Lung (tissue), 16 donors: ENCODE measurements around the gene COL1A1. TPM values are rescaled to one million over a fixed set of nuclear protein-coding genes. Genes with fewer than 3 reads are reported as not detected.

Experiments
- ATAC-seq: fragments of 200-7000 bp; cut with Tn5 transposase; one replicate; pipeline ENCODE4 v1.9.1; 2020; ENCODE audit warnings: moderate number of reproducible peaks; ENCODE audit not compliant: insufficient read depth, low FRiP score
- DNase-seq, 3 donors: peaks; one replicate each; pipeline ENCODE4 v3.0.0-alpha.2; 2013 to 2017
- H3K27ac ChIP-seq, 2 donors: one replicate each; pipeline ENCODE4 v1.5.1; 2013; ENCODE audit warnings: mild to moderate bottlenecking in 2 of 2, moderate library complexity in 2 of 2, control low read depth in 1 of 2, inconsistent platforms in 1 of 2, low read depth in 1 of 2, low read length in 1 of 2
- H3K27me3 ChIP-seq, 3 donors: one replicate each; pipeline ENCODE4 v1.5.1; 2013; ENCODE audit warnings: low read length in 2 of 3; ENCODE audit not compliant: control insufficient read depth in 3 of 3, insufficient read depth in 3 of 3
- H3K36me3 ChIP-seq, 4 donors: one replicate each; pipeline ENCODE4 v1.5.1; 2013; ENCODE audit warnings: low read length in 4 of 4, mild to moderate bottlenecking in 1 of 4, moderate library complexity in 1 of 4; ENCODE audit not compliant: control insufficient read depth in 4 of 4, insufficient read depth in 4 of 4
- H3K4me1 ChIP-seq, 5 donors: one replicate each; pipeline ENCODE4 v1.5.1; 2013; ENCODE audit warnings: low read length in 5 of 5, mild to moderate bottlenecking in 2 of 5, moderate library complexity in 1 of 5; ENCODE audit not compliant: control insufficient read depth in 5 of 5, insufficient read depth in 5 of 5
- H3K4me3 ChIP-seq: one replicate; pipeline ENCODE4 v1.5.1; 2013; ENCODE audit warnings: mild to moderate bottlenecking, control low read depth, moderate library complexity
- H3K9ac ChIP-seq, 2 donors: one replicate each; pipeline ENCODE4 v1.5.1; 2013; ENCODE audit warnings: low read length in 2 of 2, control low read depth in 1 of 2; ENCODE audit not compliant: insufficient read depth in 1 of 2
- H3K9me3 ChIP-seq, 4 donors: one replicate each; pipeline ENCODE4 v1.5.1; 2013; ENCODE audit warnings: low read length in 3 of 4, mild to moderate bottlenecking in 1 of 4, moderate library complexity in 1 of 4; ENCODE audit not compliant: control insufficient read depth in 4 of 4, insufficient read depth in 3 of 4
- CTCF ChIP-seq: IDR thresholded peaks from 2 replicates; pipeline ENCODE4 v1.5.1; 2012; ENCODE audit warnings: mild to moderate bottlenecking; ENCODE audit errors: control extremely low read depth, extremely low read depth
- WGBS, 2 donors: extraction: QIAGEN DNeasy Blood & Tissue Kit; methylation state at CpG; one replicate each; pipeline ENCODE4 v1.1.7; 2013; 5-methylcytosine and 5-hydroxymethylcytosine counted together
- long read RNA-seq, 5 donors: transcript quantifications; one replicate each; lab custom pipeline, GENCODE V29; 2026
- polyA plus RNA-seq, 2 donors: library from polyadenylated mRNA; stranded (reverse); fragments of 200-250 nt; gene quantifications; one replicate each; pipeline ENCODE4 v1.2.1, GENCODE V29; 2013
- total RNA-seq, 2 donors: library from RNA; depleted of rRNA in 1 of 2; stranded (reverse); fragments of >200 nt in 1 of 2; gene quantifications; one replicate each; pipeline ENCODE4 v1.2.1, GENCODE V29; 2014 to 2021
- donor health status: control.
- donor health status: control.
- donor health status: Bipolar disorder and iron deficiency.
- donor health status: healthy.
- donor health status: DM: yes; HTN: yes; CAD: no.

COL1A1 gene
- total RNA-seq (1,000 to 10,000 TPM in 1 of 2 donors, 100 to 1,000 TPM in 1; 443 to 1,330 TPM), polyA plus RNA-seq (100 to 1,000 TPM in 1 of 2 donors, 10 to 100 TPM in 1; 30.5 to 122 TPM)
- long read RNA-seq, donor 1, full-length matches to known transcripts = 90 of 310 reads
- long read RNA-seq, donor 1, partial matches to known transcripts = 220 of 310 reads
- long read RNA-seq, donor 1, other reads (novel, unspliced or antisense) = 0 of 310 reads
- long read RNA-seq, donor 2, full-length matches to known transcripts = 9 of 115 reads
- long read RNA-seq, donor 2, partial matches to known transcripts = 106 of 115 reads
- long read RNA-seq, donor 2, other reads (novel, unspliced or antisense) = 0 of 115 reads
- long read RNA-seq, donor 3, full-length matches to known transcripts = 35 of 491 reads
- long read RNA-seq, donor 3, partial matches to known transcripts = 456 of 491 reads
- long read RNA-seq, donor 3, other reads (novel, unspliced or antisense) = 0 of 491 reads
- long read RNA-seq, donor 4, full-length matches to known transcripts = 12 of 187 reads
- long read RNA-seq, donor 4, partial matches to known transcripts = 175 of 187 reads
- long read RNA-seq, donor 4, other reads (novel, unspliced or antisense) = 0 of 187 reads
- long read RNA-seq, donor 5, full-length matches to known transcripts = 69 of 360 reads
- long read RNA-seq, donor 5, partial matches to known transcripts = 291 of 360 reads
- long read RNA-seq, donor 5, other reads (novel, unspliced or antisense) = 0 of 360 reads

GRCh38 chr17:50201276-50201854 lies at the start of gene COL1A1:
Gene COL1A1, minus strand, starts transcription at chr17:50201631. Its CDS starts 118 bp downstream, at chr17:50201513.
- Histone ChIP-seq H3K27me3 (peaks cover 0 to 6% (median 0%) of the 10 kb centered on the region in 3 donors), H3K36me3 (peaks cover 0 to 30% (median 14%) of the 10 kb centered on the region in 4 donors), H3K4me3 (peak within 1 kb of the TSS; percentile 26), H3K9ac (peak within 1 kb of the TSS; percentile 48 to 81), H3K27ac (peak within 1 kb of the TSS; percentile 55 to 75), H3K9me3 (no peaks in the 10 kb centered on the region), H3K4me1 (peaks cover 0 to 71% (median 34%) of the 10 kb centered on the region in 5 donors)
- ATAC-seq (peak; percentile 6), DNase-seq (peak; percentile 93 to 95 (median 94))
- WGBS, 2 donors = 9% methylated on average over 29 to 34 of the region's 34 CpGs
- TF ChIP-seq CTCF = no peak

- H3K9me3 ChIP-seq = peaks cover 0 to 8% (median 0%) of the 10 kb centered on the region in 4 donors
- DNase-seq = no peak
- peaks cover 0 to 5% (median 0%) of the 10 kb centered on the region in 5 donors for H3K4me1 ChIP-seq
- WGBS, 2 donors = 65 to 94% methylated on average over 2 of the region's 2 CpGs
- no peak overlapping the region for H3K27ac ChIP-seq
- no peak overlapping the region for H3K4me3 ChIP-seq
- no peak for ATAC-seq
- no peaks in the 10 kb centered on the region for H3K36me3 ChIP-seq
- H3K27me3 ChIP-seq = no peaks in the 10 kb centered on the region
- no peak overlapping the region for H3K9ac ChIP-seq
- TF ChIP-seq CTCF = no peak
These were observed 46.8 kb upstream of the COL1A1 start for GRCh38 chr17:50248255-50248654.

DNA sequence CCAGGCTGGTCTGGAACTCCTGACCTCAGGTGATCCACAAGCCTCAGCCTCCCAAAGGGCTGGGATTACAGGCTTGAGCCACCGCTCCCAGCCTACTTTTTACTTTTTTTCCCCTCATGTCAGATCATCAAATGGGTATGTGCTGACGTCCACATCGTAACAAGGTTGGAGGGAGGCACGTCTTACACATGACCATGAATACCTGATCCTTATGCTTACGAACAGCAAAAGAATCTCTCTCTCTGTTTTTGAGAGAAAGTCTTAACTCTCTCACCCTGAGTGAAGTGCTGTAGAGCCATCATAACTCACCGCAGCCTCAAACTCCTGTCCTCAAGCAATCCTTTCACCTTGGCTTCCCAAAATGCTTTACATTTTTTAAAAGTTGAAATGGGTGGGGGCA lies 43.3 kb upstream of the COL1A1 start:
- no peaks in the 10 kb centered on the region for H3K36me3 ChIP-seq
- no peak for TF ChIP-seq CTCF

More for the DNA sequence above, 43.3 kb upstream of the COL1A1 start:
- ATAC-seq (no peak), DNase-seq (no peak)
- Histone ChIP-seq H3K4me1 (peaks cover 0 to 3% (median 0%) of the 10 kb centered on the region in 5 donors), H3K4me3 (no peak overlapping the region), H3K27ac (no peak overlapping the region), H3K9me3 (peaks cover 0 to 8% (median 0%) of the 10 kb centered on the region in 4 donors), H3K27me3 (no peaks in the 10 kb centered on the region), H3K9ac (no peak overlapping the region)
- WGBS, 2 donors = 88 to 90% methylated on average over 6 of the region's 6 CpGs
